ENCODE data around the gene C2orf49.

- TF ChIP-seq EP300 (IDR thresholded peaks at IDR 0.05) (no peak), CTCF (IDR thresholded peaks at IDR 0.05) (no peak)
Observed at GRCh38 chr2:105307962-105308361, 29.4 kb upstream of the C2orf49 start.

All from esophagus muscularis mucosa (tissue), 3 donors.